GF-D8 (cell line): ENCODE data around the gene SLC16A11.
A peak's percentile ranks its signal among the peaks of the same experiment; 100 is the strongest.

Experiments used
- DNase-seq: peaks from one replicate; lab custom pipeline; 2025; lab: John Stamatoyannopoulos, UW

The SLC16A11 gene

GRCh38 chr17:7025245-7025644 is 18.6 kb downstream of the SLC16A11 start:
- no peak for DNase-seq

GRCh38 chr17:7024402-7024785 is 19.5 kb downstream of the SLC16A11 start:
- DNase-seq = no peak

- no peak for DNase-seq
Measured at GRCh38 chr17:7023576-7024401, 20.1 kb downstream of the SLC16A11 start.

- no peak for DNase-seq
Measured at GRCh38 chr17:7022781-7023571, 20.9 kb downstream of the SLC16A11 start, which contains the start of gene BCL6B. BCL6B (plus strand) TSS chr17:7023050; CDS start chr17:7023672, 622 bp downstream.

- peak; percentile 25 for DNase-seq
Measured at GRCh38 chr17:7021993-7022778, 21.7 kb downstream of the SLC16A11 start.

- no peak for DNase-seq
Measured at GRCh38 chr17:7020894-7021664, 22.8 kb downstream of the SLC16A11 start.

- no peak for DNase-seq
Measured at GRCh38 chr17:7019839-7020519, 23.9 kb downstream of the SLC16A11 start.

GRCh38 chr17:7019367-7019766 is 24.5 kb downstream of the SLC16A11 start:
- no peak for DNase-seq

GRCh38 chr17:7018331-7018964 is 25.4 kb downstream of the SLC16A11 start:
- DNase-seq = no peak

- DNase-seq = no peak
Measured at GRCh38 chr17:7017827-7018200, 26.1 kb downstream of the SLC16A11 start.

- no peak for DNase-seq
Measured at GRCh38 chr17:7016886-7017826, 26.7 kb downstream of the SLC16A11 start.

GRCh38 chr17:7016418-7016817 is 27.5 kb downstream of the SLC16A11 start:
- DNase-seq = no peak

- DNase-seq = no peak
Measured at GRCh38 chr17:7014995-7015958, 28.6 kb downstream of the SLC16A11 start.

- peak; percentile 83 for DNase-seq
Measured at GRCh38 chr17:7014261-7014994, 29.5 kb downstream of the SLC16A11 start.

- DNase-seq = no peak
Measured at GRCh38 chr17:7011942-7012254, 32.0 kb downstream of the SLC16A11 start.

- DNase-seq = no peak
Measured at GRCh38 chr17:7011415-7011814, 32.5 kb downstream of the SLC16A11 start.

- no peak for DNase-seq
Measured at GRCh38 chr17:7010523-7010922, 33.4 kb downstream of the SLC16A11 start.

GRCh38 chr17:7007143-7007542 is 36.7 kb downstream of the SLC16A11 start:
- no peak for DNase-seq
